Neural cell (in vitro differentiated cells): ENCODE results near the gene MYLK.

ENCODE experiments used
- EP300 ChIP-seq: fragments of 450-650 bp; conservative IDR thresholded peaks from 2 replicates; pipeline ENCODE4 v1.6.1; 2014; ENCODE audit warnings: antibody characterized with exemption, mild to moderate bottlenecking, moderate library complexity; ENCODE audit not compliant: poor library complexity, severe bottlenecking
- EZH2 ChIP-seq: fragments of 200-600, 300-800 bp; shearing (Covaris generic), sonication (generic); IDR thresholded peaks from 2 replicates; pipeline ENCODE4 v1.6.1; 2014; ENCODE audit warnings: antibody characterized with exemption, low read length, borderline replicate concordance, mild to moderate bottlenecking; ENCODE audit not compliant: insufficient read depth, poor library complexity, severe bottlenecking
- POLR2AphosphoS5 ChIP-seq: IDR thresholded peaks from 2 replicates; pipeline ENCODE4 v1.6.1; 2012
- RAD21 ChIP-seq: fragments of 450-650 bp; conservative IDR thresholded peaks from 2 replicates; pipeline ENCODE4 v1.6.1; 2014; ENCODE audit warnings: antibody characterized with exemption, mild to moderate bottlenecking, moderate library complexity
- TF ChIP-seq, protein P1 (sequence below): IDR thresholded peaks from 2 replicates; pipeline ENCODE4 v1.6.1; 2012; ENCODE audit warnings: borderline replicate concordance
- TF ChIP-seq, protein P2 (sequence below): fragments of 450-650 bp; IDR thresholded peaks from 2 replicates; pipeline ENCODE4 v1.5.1; 2014; ENCODE audit warnings: antibody characterized with exemption, mild to moderate bottlenecking, moderate library complexity; ENCODE audit not compliant: poor library complexity, severe bottlenecking

GRCh38 chr3:123713211-123713610, 170.9 kb downstream of the MYLK start:
- TF ChIP-seq, protein P1, sequence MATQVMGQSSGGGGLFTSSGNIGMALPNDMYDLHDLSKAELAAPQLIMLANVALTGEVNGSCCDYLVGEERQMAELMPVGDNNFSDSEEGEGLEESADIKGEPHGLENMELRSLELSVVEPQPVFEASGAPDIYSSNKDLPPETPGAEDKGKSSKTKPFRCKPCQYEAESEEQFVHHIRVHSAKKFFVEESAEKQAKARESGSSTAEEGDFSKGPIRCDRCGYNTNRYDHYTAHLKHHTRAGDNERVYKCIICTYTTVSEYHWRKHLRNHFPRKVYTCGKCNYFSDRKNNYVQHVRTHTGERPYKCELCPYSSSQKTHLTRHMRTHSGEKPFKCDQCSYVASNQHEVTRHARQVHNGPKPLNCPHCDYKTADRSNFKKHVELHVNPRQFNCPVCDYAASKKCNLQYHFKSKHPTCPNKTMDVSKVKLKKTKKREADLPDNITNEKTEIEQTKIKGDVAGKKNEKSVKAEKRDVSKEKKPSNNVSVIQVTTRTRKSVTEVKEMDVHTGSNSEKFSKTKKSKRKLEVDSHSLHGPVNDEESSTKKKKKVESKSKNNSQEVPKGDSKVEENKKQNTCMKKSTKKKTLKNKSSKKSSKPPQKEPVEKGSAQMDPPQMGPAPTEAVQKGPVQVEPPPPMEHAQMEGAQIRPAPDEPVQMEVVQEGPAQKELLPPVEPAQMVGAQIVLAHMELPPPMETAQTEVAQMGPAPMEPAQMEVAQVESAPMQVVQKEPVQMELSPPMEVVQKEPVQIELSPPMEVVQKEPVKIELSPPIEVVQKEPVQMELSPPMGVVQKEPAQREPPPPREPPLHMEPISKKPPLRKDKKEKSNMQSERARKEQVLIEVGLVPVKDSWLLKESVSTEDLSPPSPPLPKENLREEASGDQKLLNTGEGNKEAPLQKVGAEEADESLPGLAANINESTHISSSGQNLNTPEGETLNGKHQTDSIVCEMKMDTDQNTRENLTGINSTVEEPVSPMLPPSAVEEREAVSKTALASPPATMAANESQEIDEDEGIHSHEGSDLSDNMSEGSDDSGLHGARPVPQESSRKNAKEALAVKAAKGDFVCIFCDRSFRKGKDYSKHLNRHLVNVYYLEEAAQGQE = no peak
- TF ChIP-seq, protein P2, sequence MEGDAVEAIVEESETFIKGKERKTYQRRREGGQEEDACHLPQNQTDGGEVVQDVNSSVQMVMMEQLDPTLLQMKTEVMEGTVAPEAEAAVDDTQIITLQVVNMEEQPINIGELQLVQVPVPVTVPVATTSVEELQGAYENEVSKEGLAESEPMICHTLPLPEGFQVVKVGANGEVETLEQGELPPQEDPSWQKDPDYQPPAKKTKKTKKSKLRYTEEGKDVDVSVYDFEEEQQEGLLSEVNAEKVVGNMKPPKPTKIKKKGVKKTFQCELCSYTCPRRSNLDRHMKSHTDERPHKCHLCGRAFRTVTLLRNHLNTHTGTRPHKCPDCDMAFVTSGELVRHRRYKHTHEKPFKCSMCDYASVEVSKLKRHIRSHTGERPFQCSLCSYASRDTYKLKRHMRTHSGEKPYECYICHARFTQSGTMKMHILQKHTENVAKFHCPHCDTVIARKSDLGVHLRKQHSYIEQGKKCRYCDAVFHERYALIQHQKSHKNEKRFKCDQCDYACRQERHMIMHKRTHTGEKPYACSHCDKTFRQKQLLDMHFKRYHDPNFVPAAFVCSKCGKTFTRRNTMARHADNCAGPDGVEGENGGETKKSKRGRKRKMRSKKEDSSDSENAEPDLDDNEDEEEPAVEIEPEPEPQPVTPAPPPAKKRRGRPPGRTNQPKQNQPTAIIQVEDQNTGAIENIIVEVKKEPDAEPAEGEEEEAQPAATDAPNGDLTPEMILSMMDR = no peak
- TF ChIP-seq EP300 (no peak), POLR2AphosphoS5 (no peak), EZH2 (no peak), RAD21 (no peak)
